ENCODE measurements around the gene RAB33A.
A peak's percentile ranks its signal among the peaks of the same experiment; 100 is the strongest.

The RAB33A gene

GRCh38 chrX:130165181-130165702 is 6.5 kb upstream of the RAB33A start (continued):
- TF ChIP-seq ZNF416 (tag by site-specific recombination; IDR thresholded peaks at IDR 0.05), result no peak
- no peak for TF ChIP-seq ZNF121 (tag by site-specific recombination; IDR thresholded peaks at IDR 0.05)
- TF ChIP-seq ZNF350 (tag by site-specific recombination; IDR thresholded peaks at IDR 0.05), result no peak
- no peak for TF ChIP-seq ZNF623 (tag by site-specific recombination; IDR thresholded peaks at IDR 0.05)
- TF ChIP-seq ZNF133 (tag by site-specific recombination; IDR thresholded peaks at IDR 0.05), result no peak
- TF ChIP-seq ZBTB48 (tag by site-specific recombination; IDR thresholded peaks at IDR 0.05), result peak; percentile 73; the same call in 1 of the 2 replicates
- TF ChIP-seq ZBTB10 (tag by site-specific recombination; IDR thresholded peaks at IDR 0.05), result peak; percentile 57; the same call in 1 of the 2 replicates
- TF ChIP-seq ZNF274 (IDR thresholded peaks at IDR 0.05; ENCODE audit: low read length), result no peak
- TF ChIP-seq ZNF274 (tag by site-specific recombination; IDR thresholded peaks at IDR 0.05; ENCODE audit: borderline replicate concordance), result no peak
- TF ChIP-seq GLI2 (tag by site-specific recombination; IDR thresholded peaks at IDR 0.05; ENCODE audit: borderline replicate concordance, low read depth), result no peak
- peak; percentile 57; the same call in 1 of the 2 replicates for TF ChIP-seq ZFP37 (tag by site-specific recombination; IDR thresholded peaks at IDR 0.05)
- no peak for TF ChIP-seq ZNF202 (tag by site-specific recombination; IDR thresholded peaks at IDR 0.05; ENCODE audit: borderline replicate concordance)
- TF ChIP-seq ZNF692 (tag by site-specific recombination; IDR thresholded peaks at IDR 0.05), result no peak; the same call in 1 of the 2 replicates
- peak; percentile 7; the same call in 1 of the 2 replicates for TF ChIP-seq ZFP69B (tag by site-specific recombination; IDR thresholded peaks at IDR 0.05)
- TF ChIP-seq HOXD13 (CRISPR knock-in tag; IDR thresholded peaks at IDR 0.05; ENCODE audit: borderline replicate concordance), result no peak
- TF ChIP-seq ZNF558 (tag by site-specific recombination; IDR thresholded peaks at IDR 0.05), result no peak
- TF ChIP-seq ZNF777 (tag by site-specific recombination; IDR thresholded peaks at IDR 0.05; ENCODE audit: borderline replicate concordance), result peak; percentile 29; the same call in 1 of the 2 replicates
- TF ChIP-seq SETDB1 (IDR thresholded peaks at IDR 0.05; ENCODE audit: insufficient read length, low read length), result no peak
- no peak for TF ChIP-seq ZNF654 (tag by site-specific recombination; IDR thresholded peaks at IDR 0.05; ENCODE audit: low read depth)
- TF ChIP-seq ZNF157 (tag by site-specific recombination; IDR thresholded peaks at IDR 0.05), result no peak
- 0 out of 2 replicates have a peak, but pooled peaks have one; percentile 32 for TF ChIP-seq ZSCAN23 (tag by site-specific recombination; IDR thresholded peaks at IDR 0.05)
- TF ChIP-seq ZBTB8A (tag by site-specific recombination; IDR thresholded peaks at IDR 0.05), result peak; percentile 11; the same call in 1 of the 2 replicates
- 0 out of 2 replicates have a peak, but pooled peaks have one; percentile 38 for TF ChIP-seq BCL11A (tag by site-specific recombination; IDR thresholded peaks at IDR 0.05; ENCODE audit: low read depth)
- TF ChIP-seq ZNF610 (tag by site-specific recombination; IDR thresholded peaks at IDR 0.05; ENCODE audit: borderline replicate concordance), result 0 out of 2 replicates have a peak, but pooled peaks have one; percentile 49
- peak; percentile 78; the same call in 1 of the 2 replicates for TF ChIP-seq PATZ1 (tag by site-specific recombination; IDR thresholded peaks at IDR 0.05)
- TF ChIP-seq ZNF580 (tag by site-specific recombination; IDR thresholded peaks at IDR 0.05), result 0 out of 2 replicates have a peak, but pooled peaks have one; percentile 21
- TF ChIP-seq IKZF3 (tag by site-specific recombination; IDR thresholded peaks at IDR 0.05), result 0 out of 2 replicates have a peak, but pooled peaks have one; percentile 24
- TF ChIP-seq ZNF10 (tag by site-specific recombination; IDR thresholded peaks at IDR 0.05), result no peak
- TF ChIP-seq MEIS1 (CRISPR knock-in tag; IDR thresholded peaks at IDR 0.05; ENCODE audit: borderline replicate concordance), result no peak
- 0 out of 2 replicates have a peak, but pooled peaks have one; percentile 10 for TF ChIP-seq KLF8 (tag by site-specific recombination; IDR thresholded peaks at IDR 0.05)
- TF ChIP-seq REPIN1 (tag by site-specific recombination; IDR thresholded peaks at IDR 0.05; ENCODE audit: low read depth), result no peak
- TF ChIP-seq ZNF830 (tag by site-specific recombination; IDR thresholded peaks at IDR 0.05; ENCODE audit: low read depth), result no peak
- no peak for TF ChIP-seq ZNF221 (tag by site-specific recombination; IDR thresholded peaks at IDR 0.05; ENCODE audit: borderline replicate concordance)
- no peak for TF ChIP-seq ZNF707 (tag by site-specific recombination; IDR thresholded peaks at IDR 0.05)
